ENCODE measurements around the gene FAM107B.

DNA sequence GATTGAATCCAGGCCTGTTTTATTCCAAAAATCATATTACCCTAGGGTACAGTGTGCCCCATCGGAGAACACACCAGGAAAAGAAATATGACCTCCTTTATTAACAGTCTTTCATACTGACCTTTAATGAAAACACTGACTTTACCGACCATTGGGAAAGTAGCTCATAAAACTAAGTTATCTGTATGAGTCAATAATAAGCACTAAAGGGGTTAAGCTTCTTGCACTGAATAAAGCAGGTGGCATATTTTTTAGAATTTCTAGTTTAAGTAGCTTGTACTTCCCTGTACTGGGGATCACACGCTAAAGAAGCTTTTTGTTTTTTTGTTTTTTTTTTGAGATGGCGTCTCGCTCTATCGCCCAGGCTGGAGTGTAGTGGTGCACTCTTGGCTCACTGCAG lies 199.8 kb downstream of the FAM107B start:
- TF ChIP-seq, protein P1, sequence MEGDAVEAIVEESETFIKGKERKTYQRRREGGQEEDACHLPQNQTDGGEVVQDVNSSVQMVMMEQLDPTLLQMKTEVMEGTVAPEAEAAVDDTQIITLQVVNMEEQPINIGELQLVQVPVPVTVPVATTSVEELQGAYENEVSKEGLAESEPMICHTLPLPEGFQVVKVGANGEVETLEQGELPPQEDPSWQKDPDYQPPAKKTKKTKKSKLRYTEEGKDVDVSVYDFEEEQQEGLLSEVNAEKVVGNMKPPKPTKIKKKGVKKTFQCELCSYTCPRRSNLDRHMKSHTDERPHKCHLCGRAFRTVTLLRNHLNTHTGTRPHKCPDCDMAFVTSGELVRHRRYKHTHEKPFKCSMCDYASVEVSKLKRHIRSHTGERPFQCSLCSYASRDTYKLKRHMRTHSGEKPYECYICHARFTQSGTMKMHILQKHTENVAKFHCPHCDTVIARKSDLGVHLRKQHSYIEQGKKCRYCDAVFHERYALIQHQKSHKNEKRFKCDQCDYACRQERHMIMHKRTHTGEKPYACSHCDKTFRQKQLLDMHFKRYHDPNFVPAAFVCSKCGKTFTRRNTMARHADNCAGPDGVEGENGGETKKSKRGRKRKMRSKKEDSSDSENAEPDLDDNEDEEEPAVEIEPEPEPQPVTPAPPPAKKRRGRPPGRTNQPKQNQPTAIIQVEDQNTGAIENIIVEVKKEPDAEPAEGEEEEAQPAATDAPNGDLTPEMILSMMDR (IDR thresholded peaks at IDR 0.05; ENCODE audit: low read depth, low read length, missing input control): no peak
- TF ChIP-seq, protein P2, sequence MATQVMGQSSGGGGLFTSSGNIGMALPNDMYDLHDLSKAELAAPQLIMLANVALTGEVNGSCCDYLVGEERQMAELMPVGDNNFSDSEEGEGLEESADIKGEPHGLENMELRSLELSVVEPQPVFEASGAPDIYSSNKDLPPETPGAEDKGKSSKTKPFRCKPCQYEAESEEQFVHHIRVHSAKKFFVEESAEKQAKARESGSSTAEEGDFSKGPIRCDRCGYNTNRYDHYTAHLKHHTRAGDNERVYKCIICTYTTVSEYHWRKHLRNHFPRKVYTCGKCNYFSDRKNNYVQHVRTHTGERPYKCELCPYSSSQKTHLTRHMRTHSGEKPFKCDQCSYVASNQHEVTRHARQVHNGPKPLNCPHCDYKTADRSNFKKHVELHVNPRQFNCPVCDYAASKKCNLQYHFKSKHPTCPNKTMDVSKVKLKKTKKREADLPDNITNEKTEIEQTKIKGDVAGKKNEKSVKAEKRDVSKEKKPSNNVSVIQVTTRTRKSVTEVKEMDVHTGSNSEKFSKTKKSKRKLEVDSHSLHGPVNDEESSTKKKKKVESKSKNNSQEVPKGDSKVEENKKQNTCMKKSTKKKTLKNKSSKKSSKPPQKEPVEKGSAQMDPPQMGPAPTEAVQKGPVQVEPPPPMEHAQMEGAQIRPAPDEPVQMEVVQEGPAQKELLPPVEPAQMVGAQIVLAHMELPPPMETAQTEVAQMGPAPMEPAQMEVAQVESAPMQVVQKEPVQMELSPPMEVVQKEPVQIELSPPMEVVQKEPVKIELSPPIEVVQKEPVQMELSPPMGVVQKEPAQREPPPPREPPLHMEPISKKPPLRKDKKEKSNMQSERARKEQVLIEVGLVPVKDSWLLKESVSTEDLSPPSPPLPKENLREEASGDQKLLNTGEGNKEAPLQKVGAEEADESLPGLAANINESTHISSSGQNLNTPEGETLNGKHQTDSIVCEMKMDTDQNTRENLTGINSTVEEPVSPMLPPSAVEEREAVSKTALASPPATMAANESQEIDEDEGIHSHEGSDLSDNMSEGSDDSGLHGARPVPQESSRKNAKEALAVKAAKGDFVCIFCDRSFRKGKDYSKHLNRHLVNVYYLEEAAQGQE (IDR thresholded peaks at IDR 0.05): no peak
- no peak for TF ChIP-seq JUND (IDR thresholded peaks at IDR 0.05)
- TF ChIP-seq, protein P3, sequence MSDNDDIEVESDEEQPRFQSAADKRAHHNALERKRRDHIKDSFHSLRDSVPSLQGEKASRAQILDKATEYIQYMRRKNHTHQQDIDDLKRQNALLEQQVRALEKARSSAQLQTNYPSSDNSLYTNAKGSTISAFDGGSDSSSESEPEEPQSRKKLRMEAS (IDR thresholded peaks at IDR 0.05): no peak
- TF ChIP-seq RXRA (IDR thresholded peaks at IDR 0.05): no peak
- TF ChIP-seq EGR1 (IDR thresholded peaks at IDR 0.05; ENCODE audit: low read depth in 2 of 2): no peak
- TF ChIP-seq GABPA (IDR thresholded peaks at IDR 0.05 in 1 of 2, conservative IDR thresholded peaks at IDR 0.05 in 1 of 2): no peak
- TF ChIP-seq, protein P4, sequence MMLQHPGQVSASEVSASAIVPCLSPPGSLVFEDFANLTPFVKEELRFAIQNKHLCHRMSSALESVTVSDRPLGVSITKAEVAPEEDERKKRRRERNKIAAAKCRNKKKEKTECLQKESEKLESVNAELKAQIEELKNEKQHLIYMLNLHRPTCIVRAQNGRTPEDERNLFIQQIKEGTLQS (IDR thresholded peaks at IDR 0.05): no peak
- TF ChIP-seq, protein P5, sequence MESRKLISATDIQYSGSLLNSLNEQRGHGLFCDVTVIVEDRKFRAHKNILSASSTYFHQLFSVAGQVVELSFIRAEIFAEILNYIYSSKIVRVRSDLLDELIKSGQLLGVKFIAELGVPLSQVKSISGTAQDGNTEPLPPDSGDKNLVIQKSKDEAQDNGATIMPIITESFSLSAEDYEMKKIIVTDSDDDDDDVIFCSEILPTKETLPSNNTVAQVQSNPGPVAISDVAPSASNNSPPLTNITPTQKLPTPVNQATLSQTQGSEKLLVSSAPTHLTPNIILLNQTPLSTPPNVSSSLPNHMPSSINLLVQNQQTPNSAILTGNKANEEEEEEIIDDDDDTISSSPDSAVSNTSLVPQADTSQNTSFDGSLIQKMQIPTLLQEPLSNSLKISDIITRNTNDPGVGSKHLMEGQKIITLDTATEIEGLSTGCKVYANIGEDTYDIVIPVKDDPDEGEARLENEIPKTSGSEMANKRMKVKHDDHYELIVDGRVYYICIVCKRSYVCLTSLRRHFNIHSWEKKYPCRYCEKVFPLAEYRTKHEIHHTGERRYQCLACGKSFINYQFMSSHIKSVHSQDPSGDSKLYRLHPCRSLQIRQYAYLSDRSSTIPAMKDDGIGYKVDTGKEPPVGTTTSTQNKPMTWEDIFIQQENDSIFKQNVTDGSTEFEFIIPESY (IDR thresholded peaks at IDR 0.05): no peak
